Heart right ventricle (tissue), 16 donors: ENCODE results near the gene RANBP3. TPM values are rescaled to one million over a fixed set of nuclear protein-coding genes. Genes with fewer than 3 reads are reported as not detected.

ENCODE experiments used
- ATAC-seq, 8 donors: fragments of 200-7000 bp; cut with Tn5 transposase; one replicate each; pipeline ENCODE4 v1.9.1; 2020; ENCODE audit warnings: mild to moderate bottlenecking in 8 of 8, moderate library complexity in 8 of 8, moderate number of reproducible peaks in 1 of 8
- DNase-seq, 2 donors: peaks; one replicate each; pipeline ENCODE4 v3.0.0-alpha.2; 2020
- H3K27ac ChIP-seq, 10 donors: fragments of 200-600 bp; sonication (generic) in 2 of 10; one replicate each; pipeline versions ENCODE4 v1.5.0 to v1.8.0; 2020 to 2022; ENCODE audit warnings: mild to moderate bottlenecking in 3 of 10
- H3K27me3 ChIP-seq, 7 donors: fragments of 200-600 bp; one replicate each; pipeline ENCODE4 v1.8.0; 2021 to 2022; ENCODE audit warnings: mild to moderate bottlenecking in 2 of 7
- H3K36me3 ChIP-seq, 9 donors: fragments of 200-600 bp; sonication (generic) in 1 of 9; one replicate each; pipeline versions ENCODE4 v1.5.0 to v1.8.0; 2020 to 2022; ENCODE audit warnings: mild to moderate bottlenecking in 2 of 9
- H3K4me1 ChIP-seq, 9 donors: fragments of 200-600 bp; sonication (generic) in 1 of 9; one replicate each; pipeline versions ENCODE4 v1.5.0 to v1.8.0; 2020 to 2022; ENCODE audit warnings: mild to moderate bottlenecking in 4 of 9
- H3K4me3 ChIP-seq, 10 donors: fragments of 200-600 bp; sonication (generic) in 2 of 10; one replicate each; pipeline versions ENCODE4 v1.5.0 to v1.8.0; 2020 to 2022; ENCODE audit warnings: mild to moderate bottlenecking in 7 of 10, moderate library complexity in 2 of 10
- H3K9me3 ChIP-seq, 11 donors: fragments of 200-600 bp in 10 of 11; sonication (generic) in 2 of 11; one replicate each; pipeline versions ENCODE4 v1.5.0 to v1.8.0; 2013 to 2022; ENCODE audit warnings: mild to moderate bottlenecking in 2 of 11, control low read depth in 1 of 11, moderate library complexity in 1 of 11
- CTCF ChIP-seq, 9 donors: fragments of 200-600 bp; sonication (generic) in 2 of 9; IDR thresholded peaks; one replicate each; pipeline versions ENCODE4 v1.5.0 to v1.8.0; 2021 to 2022; ENCODE audit warnings: antibody characterized with exemption in 9 of 9, mild to moderate bottlenecking in 5 of 9, moderate library complexity in 1 of 9
- WGBS, 2 donors: extraction: QIAGEN DNeasy Blood & Tissue Kit; methylation state at CpG; one replicate each; pipeline ENCODE4 v1.1.7; 2013; ENCODE audit warnings: inconsistent platforms in 1 of 2; 5-methylcytosine and 5-hydroxymethylcytosine counted together
- intact Hi-C, 10 donors: fragments of 100-400 bp; cut with DNase I; formaldehyde crosslinking; loops; one replicate each; pipeline versions ENCODE4 v1.11.1 to v1.14.2; 2022
- polyA plus RNA-seq, 2 donors: library from polyadenylated mRNA; stranded (reverse); fragments of 200-250 nt; gene quantifications; one replicate each; pipeline ENCODE4 v1.2.3, GENCODE V29; 2013
- total RNA-seq, 10 donors: library from RNA; stranded (reverse); fragmentation: NEBNext Ultra II Directional in 3 of 10; extraction: Animal tissue kit (Norgen Biotek cat#: 25700) in 3 of 10; gene quantifications; one replicate each; pipeline versions ENCODE4 v1.2.1 to v1.2.4, GENCODE V29; 2021 to 2023
- donor health status: Arrhythmogenic right ventricular cardiomyopathy.
- donor health status: ischemic (EF 13 %, LVEDD 7.1; RV severe dilation, severe dysfunction).
- donor health status: healthy with polysubstance abuse.
- donor health status: DM: no; HTN: yes; CAD: no.
- donor health status: DM: no; HTN: no; CAD: no.
- donor health status: ischemic (EF 25% LVEDD 6.9; RV normal size, moderate dysfunction).
- donor health status: ischemic (EF 25% LVEDD 5.7; RV mildly dilated, moderate dysfunction).
- donor health status: healthy.
- donor health status: DM: yes; HTN: yes; CAD: no.
- donor health status: Ischemic cardiomyopathy.
- donor health status: ischemic (EF 35%, LVEDD 5.7; RV mildly dilated, moderate dysfunction).
- donor health status: nonischemic (EF 11% LVEDD 7.7; RV severe dilation, severe dysfunction).
- donor health status: DM: yes; HTN: yes; CAD: no.
- donor health status: PGD.
- donor health status: ischemic (EF 29% LVEDD 5.4; RV normal size, mild dysfunction).
- donor health status: nonischemic (EF 23%, LVEDD 6.1; RV moderate dilation, normal function).

The RANBP3 gene
- total and polyA plus RNA-seq, 12 donors, result 29.5 to 76.1 (median 63.0) TPM

GRCh38 chr19:5870986-5871394 lies 107.0 kb downstream of the RANBP3 start:
- peaks cover 0 to 3% (median 0%) of the 10 kb centered on the region in 9 donors for H3K4me1 ChIP-seq
- no peaks in the 10 kb centered on the region for H3K36me3 ChIP-seq
- WGBS, 2 donors, result 59 to 63% methylated on average over 12 of the region's 12 CpGs
- no peak overlapping the region for H3K4me3 ChIP-seq
- no peaks in the 10 kb centered on the region for H3K27me3 ChIP-seq
- no peak overlapping the region for H3K27ac ChIP-seq
- ATAC-seq, result peak in 5 of 8 donors; percentile 43 to 89 (median 52)
- intact Hi-C loops, result loop anchor here in 1 of 10 donors (10.0 kb wide), 1 partner anchor 1024 kb away; no protein-coding TSS in a partner anchor
- no peak for DNase-seq
- no peak for TF ChIP-seq CTCF (IDR thresholded peaks at IDR 0.05)
- H3K9me3 ChIP-seq, result no peaks in the 10 kb centered on the region

- intact Hi-C loops, result no loop called here
- no peak overlapping the region for H3K27ac ChIP-seq
- H3K4me1 ChIP-seq, result peaks cover 0 to 3% (median 0%) of the 10 kb centered on the region in 9 donors
- no peak for TF ChIP-seq CTCF (IDR thresholded peaks at IDR 0.05)
- peaks cover 0 to 11% (median 0%) of the 10 kb centered on the region in 7 donors for H3K27me3 ChIP-seq
- H3K4me3 ChIP-seq, result no peak overlapping the region
- H3K36me3 ChIP-seq, result no peaks in the 10 kb centered on the region
- no peaks in the 10 kb centered on the region for H3K9me3 ChIP-seq
- 85 to 86% methylated on average over 28 to 31 of the region's 31 CpGs for WGBS, 2 donors
- DNase-seq (no peak), ATAC-seq (peak in 1 of 8 donors; percentile 20)
Measured at GRCh38 chr19:5867201-5868136, 110.5 kb downstream of the RANBP3 start.

Other genes with a start within 250 kb of the RANBP3 start
- 1 to 10 TPM in 6 of 10 donors, under 1 TPM in 4; 0.59 to 3.0 (median 1.1) TPM for gene PRR22, start 193.4 kb downstream of the RANBP3 start, total RNA-seq
- 1 to 10 TPM; 1.7 to 3.3 TPM for gene PRR22, start 193.4 kb downstream of the RANBP3 start, polyA plus RNA-seq
- gene DUS3L, start 187.0 kb downstream of the RANBP3 start, total RNA-seq, result 10 to 100 TPM; 11.5 to 27.8 (median 14.2) TPM
- gene DUS3L, start 187.0 kb downstream of the RANBP3 start, polyA plus RNA-seq, result 10 to 100 TPM; 22.7 to 37.7 TPM
- 10 to 100 TPM in 8 of 10 donors, 1 to 10 TPM in 2; 4.5 to 40.4 (median 14.8) TPM for gene NRTN, start 173.1 kb downstream of the RANBP3 start, total RNA-seq
- gene NRTN, start 173.1 kb downstream of the RANBP3 start, polyA plus RNA-seq, result 10 to 100 TPM; 15.4 to 38.1 TPM
- not detected for gene FUT6, start 138.4 kb downstream of the RANBP3 start, total RNA-seq
- not detected for gene FUT6, start 138.4 kb downstream of the RANBP3 start, polyA plus RNA-seq
- gene FUT3, start 126.7 kb downstream of the RANBP3 start, total RNA-seq, result not detected
- gene FUT3, start 126.7 kb downstream of the RANBP3 start, polyA plus RNA-seq, result under 1 TPM in 1 of 2 donors, not detected in 1; 0.01 TPM
- gene FUT5, start 107.6 kb downstream of the RANBP3 start, total RNA-seq, result under 1 TPM in 1 of 10 donors, not detected in 9; 0.21 TPM
- gene FUT5, start 107.6 kb downstream of the RANBP3 start, polyA plus RNA-seq, result not detected
- 100 to 1,000 TPM; 451 to 574 (median 513) TPM for gene NDUFA11, start 74.3 kb downstream of the RANBP3 start, total RNA-seq
- 1,000 to 10,000 TPM in 1 of 2 donors, 100 to 1,000 TPM in 1; 760 to 1,143 TPM for gene NDUFA11, start 74.3 kb downstream of the RANBP3 start, polyA plus RNA-seq
- gene VMAC, start 73.3 kb downstream of the RANBP3 start, total RNA-seq, result 1 to 10 TPM; 1.3 to 3.9 (median 2.5) TPM
- gene VMAC, start 73.3 kb downstream of the RANBP3 start, polyA plus RNA-seq, result 1 to 10 TPM; 1.4 to 5.8 TPM
- 1 to 10 TPM; 1.3 to 4.2 (median 2.8) TPM for gene CAPS, start 63.9 kb downstream of the RANBP3 start, total RNA-seq
- gene CAPS, start 63.9 kb downstream of the RANBP3 start, polyA plus RNA-seq, result 10 to 100 TPM in 1 of 2 donors, 1 to 10 TPM in 1; 3.2 to 14.1 TPM
- 10 to 100 TPM in 1 of 10 donors, 1 to 10 TPM in 9; 4.2 to 11.5 (median 5.0) TPM for gene RFX2, start 132.4 kb upstream of the RANBP3 start, total RNA-seq
- gene RFX2, start 132.4 kb upstream of the RANBP3 start, polyA plus RNA-seq, result 10 to 100 TPM in 1 of 2 donors, 1 to 10 TPM in 1; 6.6 to 17.4 TPM
- not detected for gene ACSBG2, start 157.5 kb upstream of the RANBP3 start, total RNA-seq
- gene ACSBG2, start 157.5 kb upstream of the RANBP3 start, polyA plus RNA-seq, result not detected